ENCODE measurements around the gene OR51E1. TPM values are rescaled to one million over a fixed set of nuclear protein-coding genes. Genes with fewer than 3 reads are reported as not detected.

Gene OR51E1
- total RNA-seq, 4 donors from 2014 or later = 0.26 to 1.4 (median 1.0) TPM; not detected in 1

- no peaks in the 10 kb centered on the region for H3K27me3 ChIP-seq
- no peak for DNase-seq
- no peaks in the 10 kb centered on the region for H3K9me3 ChIP-seq
- no peaks in the 10 kb centered on the region for H3K36me3 ChIP-seq
- H3K4me3 ChIP-seq = peak overlapping the region in 1 of 2 donors; percentile 16
- peak overlapping the region in 1 of 2 donors; percentile 46 for H3K27ac ChIP-seq
- no peaks in the 10 kb centered on the region for H3K4me1 ChIP-seq
- TF ChIP-seq POLR2A (IDR thresholded peaks at IDR 0.05) = no peak
- TF ChIP-seq, protein P1, sequence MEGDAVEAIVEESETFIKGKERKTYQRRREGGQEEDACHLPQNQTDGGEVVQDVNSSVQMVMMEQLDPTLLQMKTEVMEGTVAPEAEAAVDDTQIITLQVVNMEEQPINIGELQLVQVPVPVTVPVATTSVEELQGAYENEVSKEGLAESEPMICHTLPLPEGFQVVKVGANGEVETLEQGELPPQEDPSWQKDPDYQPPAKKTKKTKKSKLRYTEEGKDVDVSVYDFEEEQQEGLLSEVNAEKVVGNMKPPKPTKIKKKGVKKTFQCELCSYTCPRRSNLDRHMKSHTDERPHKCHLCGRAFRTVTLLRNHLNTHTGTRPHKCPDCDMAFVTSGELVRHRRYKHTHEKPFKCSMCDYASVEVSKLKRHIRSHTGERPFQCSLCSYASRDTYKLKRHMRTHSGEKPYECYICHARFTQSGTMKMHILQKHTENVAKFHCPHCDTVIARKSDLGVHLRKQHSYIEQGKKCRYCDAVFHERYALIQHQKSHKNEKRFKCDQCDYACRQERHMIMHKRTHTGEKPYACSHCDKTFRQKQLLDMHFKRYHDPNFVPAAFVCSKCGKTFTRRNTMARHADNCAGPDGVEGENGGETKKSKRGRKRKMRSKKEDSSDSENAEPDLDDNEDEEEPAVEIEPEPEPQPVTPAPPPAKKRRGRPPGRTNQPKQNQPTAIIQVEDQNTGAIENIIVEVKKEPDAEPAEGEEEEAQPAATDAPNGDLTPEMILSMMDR (IDR thresholded peaks at IDR 0.05) = no peak
- intact Hi-C loops (cut with DNase I; ENCODE audit: low total_unique reads) = no loop called here
Measured at GRCh38 chr11:4610258-4610935, 33.4 kb upstream of the OR51E1 start.

- no peak for DNase-seq
- H3K27ac ChIP-seq = no peak overlapping the region
- TF ChIP-seq, protein P1 (IDR thresholded peaks at IDR 0.05) = no peak
- TF ChIP-seq POLR2A (IDR thresholded peaks at IDR 0.05) = no peak
- no peak overlapping the region for H3K4me3 ChIP-seq
- H3K36me3 ChIP-seq = no peaks in the 10 kb centered on the region
- no peaks in the 10 kb centered on the region for H3K4me1 ChIP-seq
- no peaks in the 10 kb centered on the region for H3K27me3 ChIP-seq
- intact Hi-C loops (cut with DNase I; ENCODE audit: low total_unique reads) = no loop called here
- no peaks in the 10 kb centered on the region for H3K9me3 ChIP-seq
Measured at GRCh38 chr11:4611986-4612385, 31.8 kb upstream of the OR51E1 start.

DNA sequence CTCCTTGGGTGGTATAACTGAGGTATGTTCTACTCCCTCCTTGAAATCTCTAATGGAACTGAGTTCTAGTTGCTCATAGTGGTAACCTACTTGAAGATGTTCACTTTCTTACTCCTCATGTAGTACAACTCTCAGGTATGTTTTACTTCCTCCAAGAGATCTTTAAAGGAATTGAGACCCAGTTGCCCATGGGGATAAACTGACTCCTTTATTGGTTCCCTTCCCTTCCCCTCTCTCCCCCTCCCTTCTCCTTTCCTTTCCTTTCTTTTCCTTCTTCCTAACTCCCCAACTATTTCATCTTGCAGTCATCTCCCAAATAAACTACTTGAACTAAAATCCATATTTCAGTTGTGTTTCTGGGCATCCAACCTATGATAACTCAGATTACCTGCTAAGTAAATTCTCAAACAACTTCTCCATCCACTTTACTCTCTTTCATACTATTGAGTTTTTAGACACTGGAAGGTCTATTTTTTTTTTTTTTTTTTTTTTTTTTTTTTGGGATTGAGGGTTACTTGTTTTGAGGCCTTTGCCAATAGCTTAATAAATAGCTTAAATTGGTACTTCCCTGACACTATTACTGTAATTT lies 27.8 kb upstream of the OR51E1 start:
- H3K36me3 ChIP-seq = no peaks in the 10 kb centered on the region
- no peak overlapping the region for H3K27ac ChIP-seq
- TF ChIP-seq, protein P1 (IDR thresholded peaks at IDR 0.05) = no peak
- TF ChIP-seq POLR2A (IDR thresholded peaks at IDR 0.05) = no peak
- no peak overlapping the region for H3K4me3 ChIP-seq
- intact Hi-C loops (cut with DNase I; ENCODE audit: low total_unique reads) = no loop called here
- no peaks in the 10 kb centered on the region for H3K9me3 ChIP-seq
- no peaks in the 10 kb centered on the region for H3K4me1 ChIP-seq
- H3K27me3 ChIP-seq = no peaks in the 10 kb centered on the region
- DNase-seq = no peak

DNA sequence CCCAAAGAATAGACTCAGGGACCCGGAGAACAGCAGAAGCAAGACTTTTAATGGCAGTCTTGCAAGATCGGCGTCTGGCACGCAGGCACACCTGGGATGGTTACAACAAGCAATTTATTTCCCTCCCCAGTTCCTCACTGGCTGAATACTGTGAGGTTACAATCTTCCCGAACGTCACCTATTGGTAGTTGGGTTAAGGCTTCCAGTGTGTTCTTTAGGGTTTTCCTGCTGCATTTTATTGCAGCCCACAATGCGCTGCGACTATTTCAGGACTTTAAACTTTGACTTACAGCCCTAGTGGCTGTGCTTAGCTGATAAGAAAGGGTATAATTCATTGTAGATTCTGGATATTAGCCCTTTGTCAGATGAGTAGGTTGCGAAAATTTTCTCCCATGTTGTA lies 24.3 kb upstream of the OR51E1 start:
- Histone ChIP-seq H3K9me3 (no peaks in the 10 kb centered on the region), H3K27ac (no peak overlapping the region), H3K36me3 (no peaks in the 10 kb centered on the region), H3K4me3 (no peak overlapping the region), H3K4me1 (no peaks in the 10 kb centered on the region), H3K27me3 (no peaks in the 10 kb centered on the region)
- DNase-seq = no peak
- no peak for TF ChIP-seq POLR2A (IDR thresholded peaks at IDR 0.05)
- TF ChIP-seq, protein P1 (IDR thresholded peaks at IDR 0.05) = no peak
- intact Hi-C loops (cut with DNase I; ENCODE audit: low total_unique reads) = no loop called here

All from uterus (tissue), 4 donors.